ENCODE results near the gene RBMS3. TPM values are rescaled to one million over a fixed set of nuclear protein-coding genes. Genes with fewer than 3 reads are reported as not detected.

Gene RBMS3
- polyA plus RNA-seq, 4 donors = 13.0 to 43.1 (median 15.7) TPM

GRCh38 chr3:29606416-29606815 is 325.5 kb downstream of the RBMS3 start:
- DNase-seq (ENCODE audit: low read depth in 4 of 4, low spot score in 3 of 4) = no peak

GRCh38 chr3:29608414-29609327 is 327.8 kb downstream of the RBMS3 start:
- DNase-seq (ENCODE audit: low read depth in 4 of 4, low spot score in 3 of 4) = no peak

GRCh38 chr3:29609328-29609811 is 328.5 kb downstream of the RBMS3 start:
- no peak for DNase-seq (ENCODE audit: low read depth in 4 of 4, low spot score in 3 of 4)

- DNase-seq (ENCODE audit: low read depth in 4 of 4, low spot score in 3 of 4) = no peak
These were observed 329.9 kb downstream of the RBMS3 start for GRCh38 chr3:29610781-29611180.

GRCh38 chr3:29611252-29611651 is 330.4 kb downstream of the RBMS3 start:
- DNase-seq (ENCODE audit: low read depth in 4 of 4, low spot score in 3 of 4) = no peak

GRCh38 chr3:29612536-29612935 is 331.7 kb downstream of the RBMS3 start:
- no peak for DNase-seq (ENCODE audit: low read depth in 4 of 4, low spot score in 3 of 4)

- no peak for DNase-seq (ENCODE audit: low read depth in 4 of 4, low spot score in 3 of 4)
These were observed 334.1 kb downstream of the RBMS3 start for GRCh38 chr3:29614954-29615353.

GRCh38 chr3:29618395-29619282 is 337.8 kb downstream of the RBMS3 start:
- no peak for DNase-seq (ENCODE audit: low read depth in 4 of 4, low spot score in 3 of 4)

- no peak for DNase-seq (ENCODE audit: low read depth in 4 of 4, low spot score in 3 of 4)
These were observed 338.8 kb downstream of the RBMS3 start for GRCh38 chr3:29619676-29620075.

GRCh38 chr3:29627136-29628117 is 346.6 kb downstream of the RBMS3 start:
- no peak for DNase-seq (ENCODE audit: low read depth in 4 of 4, low spot score in 3 of 4)

- no peak for DNase-seq (ENCODE audit: low read depth in 4 of 4, low spot score in 3 of 4)
These were observed 347.9 kb downstream of the RBMS3 start for GRCh38 chr3:29628795-29629194.

- no peak for DNase-seq (ENCODE audit: low read depth in 4 of 4, low spot score in 3 of 4)
These were observed 355.0 kb downstream of the RBMS3 start for GRCh38 chr3:29635888-29636287.

- no peak for DNase-seq (ENCODE audit: low read depth in 4 of 4, low spot score in 3 of 4)
These were observed 356.2 kb downstream of the RBMS3 start for GRCh38 chr3:29637068-29637467.

- DNase-seq (ENCODE audit: low read depth in 4 of 4, low spot score in 3 of 4) = no peak
These were observed 358.9 kb downstream of the RBMS3 start for GRCh38 chr3:29639578-29640290.

GRCh38 chr3:29642393-29643033 is 361.6 kb downstream of the RBMS3 start:
- DNase-seq (ENCODE audit: low read depth in 4 of 4, low spot score in 3 of 4) = no peak

GRCh38 chr3:29643034-29643425 is 362.2 kb downstream of the RBMS3 start:
- no peak for DNase-seq (ENCODE audit: low read depth in 4 of 4, low spot score in 3 of 4)

GRCh38 chr3:29644261-29644660 is 363.4 kb downstream of the RBMS3 start:
- DNase-seq (ENCODE audit: low read depth in 4 of 4, low spot score in 3 of 4) = no peak

- DNase-seq (ENCODE audit: low read depth in 4 of 4, low spot score in 3 of 4) = no peak
These were observed 364.2 kb downstream of the RBMS3 start for GRCh38 chr3:29644956-29645636.
